SK-N-MC (cell line): ENCODE results near the gene KIAA1755.

Source experiments
- EZH2 ChIP-seq: fragments of 200-600 bp; sonication (generic); IDR thresholded peaks from one replicate; pipeline ENCODE4 v1.6.1; 2017; ENCODE audit warnings: antibody characterized with exemption
- FOXP2 ChIP-seq: optimal IDR thresholded peaks from 2 replicates; pipeline ENCODE3; 2011; ENCODE audit warnings: mild to moderate bottlenecking, moderate library complexity; ENCODE audit not compliant: insufficient read depth; ENCODE audit errors: extremely low read length, control extremely low read depth
- POLR2AphosphoS5 ChIP-seq: IDR thresholded peaks from 2 replicates; pipeline ENCODE4 v1.6.1; 2012; ENCODE audit warnings: mild to moderate bottlenecking, low read depth, low read length, borderline replicate concordance

- TF ChIP-seq POLR2AphosphoS5 (no peak), EZH2 (no peak), FOXP2 (no peak)
Measured at GRCh38 chr20:38238829-38239228, 21.7 kb downstream of the KIAA1755 start.
